Breast epithelium (tissue), 3 donors: Measurements from ENCODE around the gene ALKBH1.

ENCODE experiments used
- POLR2A ChIP-seq: fragments of 450-650 bp; IDR thresholded peaks from one replicate; pipeline ENCODE4 v1.6.1; 2016; ENCODE audit warnings: antibody characterized with exemption, mild to moderate bottlenecking, moderate library complexity
- POLR2AphosphoS5 ChIP-seq, 3 donors: sonication (generic); formaldehyde crosslinking; IDR thresholded peaks; one replicate each; pipeline ENCODE4 v1.6.1; 2017; ENCODE audit warnings: antibody characterized with exemption in 3 of 3

GRCh38 chr14:77721437-77721836, 13.6 kb upstream of the ALKBH1 start:
- TF ChIP-seq POLR2A (no peak), POLR2AphosphoS5 (IDR thresholded peaks at IDR 0.05) (no peak)
